CD4-positive, alpha-beta T cell treated with Interleukin-6 for 4 hours (primary cell): ENCODE results near the gene ARNT2.

Experiments used
- DNase-seq: peaks from one replicate; pipeline ENCODE4 v3.0.0-alpha.2; 2020; ENCODE audit warnings: mixed read lengths

The ARNT2 gene

GRCh38 chr15:80411788-80412288, 7.7 kb downstream of the ARNT2 start:
- DNase-seq: no peak

- no peak for DNase-seq
Measured at GRCh38 chr15:80414546-80415357, 10.6 kb downstream of the ARNT2 start.

- no peak for DNase-seq
Measured at GRCh38 chr15:80415358-80415670, 11.1 kb downstream of the ARNT2 start.

GRCh38 chr15:80416702-80417101, 12.5 kb downstream of the ARNT2 start:
- no peak for DNase-seq

- no peak for DNase-seq
Measured at GRCh38 chr15:80418892-80419537, 14.8 kb downstream of the ARNT2 start.

GRCh38 chr15:80419546-80419945, 15.4 kb downstream of the ARNT2 start:
- DNase-seq: no peak

- DNase-seq: no peak
Measured at GRCh38 chr15:80420658-80421057, 16.5 kb downstream of the ARNT2 start.

- DNase-seq: no peak
Measured at GRCh38 chr15:80423215-80423614, 19.0 kb downstream of the ARNT2 start.

GRCh38 chr15:80424381-80424780, 20.2 kb downstream of the ARNT2 start:
- DNase-seq: no peak

- DNase-seq: no peak
Measured at GRCh38 chr15:80426316-80426715, 22.1 kb downstream of the ARNT2 start.

- no peak for DNase-seq
Measured at GRCh38 chr15:80429964-80430363, 25.8 kb downstream of the ARNT2 start.

GRCh38 chr15:80431635-80432344, 27.6 kb downstream of the ARNT2 start:
- DNase-seq: no peak

- no peak for DNase-seq
Measured at GRCh38 chr15:80432345-80432702, 28.1 kb downstream of the ARNT2 start.

- no peak for DNase-seq
Measured at GRCh38 chr15:80433836-80434235, 29.7 kb downstream of the ARNT2 start.

- no peak for DNase-seq
Measured at GRCh38 chr15:80434926-80435720, 30.9 kb downstream of the ARNT2 start.

- no peak for DNase-seq
Measured at GRCh38 chr15:80436511-80437307, 32.5 kb downstream of the ARNT2 start.

GRCh38 chr15:80437334-80437891, 33.2 kb downstream of the ARNT2 start:
- DNase-seq: no peak

- DNase-seq: no peak
Measured at GRCh38 chr15:80439140-80439539, 35.0 kb downstream of the ARNT2 start.

GRCh38 chr15:80440024-80440423, 35.8 kb downstream of the ARNT2 start:
- DNase-seq: no peak

GRCh38 chr15:80441041-80441440, 36.9 kb downstream of the ARNT2 start:
- DNase-seq: no peak

GRCh38 chr15:80441714-80442113, 37.5 kb downstream of the ARNT2 start:
- DNase-seq: no peak
